H9 (cell line): ENCODE results near the gene LCNL1. TPM values are rescaled to one million over a fixed set of nuclear protein-coding genes. Genes with fewer than 3 reads are reported as not detected.

Source experiments
- DNase-seq: peaks from one replicate; pipeline ENCODE4 v3.0.0-alpha.2; 2017
- H2AFZ ChIP-seq: one replicate; pipeline ENCODE4 v1.6.1; 2013; ENCODE audit warnings: mild to moderate bottlenecking, low read length, control low read depth, moderate library complexity
- H2AK5ac ChIP-seq: 2 replicates; pipeline ENCODE4 v1.6.1; 2013; ENCODE audit warnings: low read length, control low read depth, mixed read lengths; ENCODE audit not compliant: insufficient read length
- H2BK120ac ChIP-seq: one replicate; pipeline ENCODE4 v1.6.1; 2013; ENCODE audit warnings: low read depth, mild to moderate bottlenecking, low read length, control low read depth, inconsistent platforms; ENCODE audit not compliant: poor library complexity, severe bottlenecking
- H2BK12ac ChIP-seq: 2 replicates; pipeline ENCODE4 v1.6.1; 2013; ENCODE audit warnings: low read length, control low read depth, mixed read lengths, low read depth; ENCODE audit not compliant: insufficient read length
- H2BK15ac ChIP-seq: 2 replicates; pipeline ENCODE4 v1.6.1; 2013; ENCODE audit warnings: low read depth, low read length, control low read depth
- H2BK20ac ChIP-seq: one replicate; pipeline ENCODE4 v1.6.1; 2013; ENCODE audit warnings: low read depth, mild to moderate bottlenecking, low read length, control low read depth, inconsistent platforms; ENCODE audit not compliant: poor library complexity, severe bottlenecking
- H2BK5ac ChIP-seq: 2 replicates; pipeline ENCODE4 v1.6.1; 2013; ENCODE audit warnings: low read length, control low read depth, mixed read lengths; ENCODE audit not compliant: insufficient read length
- H3K14ac ChIP-seq: 2 replicates; pipeline ENCODE4 v1.6.1; 2013; ENCODE audit warnings: low read length, control low read depth; ENCODE audit not compliant: insufficient read depth
- H3K18ac ChIP-seq: 2 replicates; pipeline ENCODE4 v1.6.1; 2013; ENCODE audit warnings: low read depth, mild to moderate bottlenecking, mixed read lengths, low read length, control low read depth; ENCODE audit not compliant: insufficient read length
- H3K23ac ChIP-seq: 2 replicates; pipeline ENCODE4 v1.6.1; 2013; ENCODE audit warnings: low read length, control low read depth, mixed read lengths, low read depth; ENCODE audit not compliant: insufficient read length
- H3K23me2 ChIP-seq: 2 replicates; pipeline ENCODE4 v1.6.1; 2013; ENCODE audit warnings: low read depth, mild to moderate bottlenecking, mixed read lengths, low read length, control low read depth; ENCODE audit not compliant: insufficient read length, poor library complexity, severe bottlenecking
- H3K27ac ChIP-seq: 2 replicates; pipeline ENCODE4 v1.5.1; 2013; ENCODE audit warnings: low read length, control low read depth, mixed read lengths, low read depth; ENCODE audit not compliant: insufficient read length
- H3K27me3 ChIP-seq: 2 replicates; pipeline ENCODE4 v1.6.1; 2013; ENCODE audit warnings: low read length, control low read depth, inconsistent platforms; ENCODE audit not compliant: insufficient read depth
- H3K4ac ChIP-seq: 2 replicates; pipeline ENCODE4 v1.6.1; 2013; ENCODE audit warnings: low read depth, mild to moderate bottlenecking, control low read depth, inconsistent platforms, low read length, moderate library complexity
- H3K4me1 ChIP-seq: 2 replicates; pipeline ENCODE4 v1.6.1; 2013; ENCODE audit warnings: low read length, control low read depth, inconsistent platforms; ENCODE audit not compliant: insufficient read depth
- H3K4me2 ChIP-seq: 2 replicates; pipeline ENCODE4 v1.6.1; 2013; ENCODE audit warnings: low read length, control low read depth, mixed read lengths; ENCODE audit not compliant: insufficient read length, insufficient read depth
- H3K56ac ChIP-seq: 2 replicates; pipeline ENCODE4 v1.6.1; 2013; ENCODE audit warnings: low read depth, mild to moderate bottlenecking, mixed read lengths, low read length, control low read depth; ENCODE audit not compliant: insufficient read length
- H3K79me1 ChIP-seq: 2 replicates; pipeline ENCODE4 v1.6.1; 2013; ENCODE audit warnings: low read depth, mild to moderate bottlenecking, moderate library complexity, low read length, control low read depth, inconsistent platforms; ENCODE audit not compliant: insufficient read depth, poor library complexity, severe bottlenecking
- H3K79me2 ChIP-seq: 2 replicates; pipeline ENCODE4 v1.6.1; 2013; ENCODE audit warnings: low read length, control low read depth, inconsistent platforms; ENCODE audit not compliant: insufficient read depth
- H3K9ac ChIP-seq: 2 replicates; pipeline ENCODE4 v1.6.1; 2013; ENCODE audit warnings: low read length, control low read depth, mixed read lengths; ENCODE audit not compliant: insufficient read length; ENCODE audit errors: extremely low read depth
- H3K9me3 ChIP-seq: one replicate; pipeline ENCODE4 v1.6.1; 2013; ENCODE audit warnings: low read depth, low read length, inconsistent platforms; ENCODE audit not compliant: control insufficient read depth
- H3T11ph ChIP-seq: one replicate; pipeline ENCODE4 v1.6.1; 2013; ENCODE audit warnings: mild to moderate bottlenecking, low read length, control low read depth, inconsistent platforms
- H4K20me1 ChIP-seq: one replicate; pipeline ENCODE4 v1.6.1; 2013; ENCODE audit not compliant: control insufficient read depth, insufficient read length, insufficient read depth
- H4K5ac ChIP-seq: 2 replicates; pipeline ENCODE4 v1.6.1; 2013; ENCODE audit warnings: low read depth, mild to moderate bottlenecking, mixed read lengths, low read length, control low read depth; ENCODE audit not compliant: insufficient read length
- H4K8ac ChIP-seq: replicated peaks from 2 replicates; pipeline ENCODE4 v1.6.1; 2013; ENCODE audit warnings: low read length, control low read depth, mixed read lengths, low read depth; ENCODE audit not compliant: insufficient read length
- H4K91ac ChIP-seq: 2 replicates; pipeline ENCODE4 v1.6.1; 2013; ENCODE audit warnings: low read depth, mild to moderate bottlenecking, moderate library complexity, mixed read lengths, low read length, control low read depth; ENCODE audit not compliant: insufficient read length
- H3K27ac Mint-ChIP-seq, 3 experiments: 2 replicates in 2 of 3; 3 replicates in 1 of 3; pipeline ENCODE4 v1.8.0; 2020 to 2021; ENCODE audit warnings: mixed read lengths in 3 of 3, mild to moderate bottlenecking in 1 of 3, moderate library complexity in 1 of 3
- H3K27me3 Mint-ChIP-seq: 2 replicates; pipeline ENCODE4 v1.8.0; 2021; ENCODE audit warnings: low read depth, mild to moderate bottlenecking, moderate library complexity, mixed read lengths
- H3K36me3 Mint-ChIP-seq, 3 experiments: 2 replicates in 2 of 3; 3 replicates in 1 of 3; pipeline ENCODE4 v1.8.0; 2020 to 2021; ENCODE audit warnings: low read depth in 3 of 3, mixed read lengths in 3 of 3; ENCODE audit not compliant: insufficient read depth in 1 of 3
- H3K4me1 Mint-ChIP-seq, 2 experiments: 2 replicates each; pipeline ENCODE4 v1.8.0; 2020; ENCODE audit warnings: mixed read lengths in 2 of 2
- H3K4me3 Mint-ChIP-seq, 2 experiments: 2 replicates in 1 of 2; 3 replicates in 1 of 2; pipeline ENCODE4 v1.8.0; 2020 to 2021; ENCODE audit warnings: mild to moderate bottlenecking in 2 of 2, mixed read lengths in 2 of 2, moderate library complexity in 1 of 2
- H3K9me3 Mint-ChIP-seq, 2 experiments: 2 replicates in 1 of 2; 3 replicates in 1 of 2; pipeline ENCODE4 v1.8.0; 2020; ENCODE audit warnings: mild to moderate bottlenecking in 2 of 2, mixed read lengths in 2 of 2, moderate library complexity in 1 of 2
- CTCF ChIP-seq: fragments of 200-600 bp; sonication (generic); conservative IDR thresholded peaks from 3 replicates; pipeline ENCODE4 v1.8.0; 2021; ENCODE audit warnings: antibody characterized with exemption, mild to moderate bottlenecking
- WGBS: extraction: QIAGEN DNeasy Blood & Tissue Kit; methylation state at CpG from one replicate; pipeline ENCODE4 v1.1.7; 2013; ENCODE audit warnings: missing lambda C conversion rate, low lambda C conversion rate, mixed read lengths; ENCODE audit not compliant: insufficient read length; ENCODE audit errors: extremely low coverage; 5-methylcytosine and 5-hydroxymethylcytosine counted together
- total RNA-seq: library from RNA; stranded (reverse); gene quantifications from 2 replicates; pipeline ENCODE4 v1.2.1, GENCODE V29; 2021

Gene LCNL1
- total RNA-seq, 1 experiment from 2014 or later = 0.20 TPM

GRCh38 chr9:136995772-136996311, 13.0 kb downstream of the LCNL1 start:
- no peak overlapping the region for H4K91ac ChIP-seq
- H2BK5ac ChIP-seq = no peak overlapping the region
- no peak for DNase-seq
- H2BK20ac ChIP-seq = no peak overlapping the region
- H2AK5ac ChIP-seq = no peak overlapping the region
- H3K4me2 ChIP-seq = no peak overlapping the region
- H2BK15ac ChIP-seq = no peak overlapping the region
- H4K5ac ChIP-seq = no peak overlapping the region
- TF ChIP-seq CTCF = no peak
- Mint-ChIP-seq H3K27ac (no peak overlapping the region), H3K4me3 (no peak overlapping the region), H3K9me3 (peaks cover 5 to 6% of the 10 kb centered on the region in 2 experiments; a peak in 3 of 5 replicates), H3K4me1 (peaks cover 9 to 12% of the 10 kb centered on the region in 2 experiments), H3K27me3 (peaks cover 14% of the 10 kb centered on the region), H3K36me3 (peaks cover 0 to 8% (median 2%) of the 10 kb centered on the region in 3 experiments; a peak in 4 of 7 replicates)
- no peak overlapping the region for H2AFZ ChIP-seq
- no peak overlapping the region for H3K27ac ChIP-seq
- no peaks in the 10 kb centered on the region for H3K27me3 ChIP-seq
- no peaks in the 10 kb centered on the region for H4K20me1 ChIP-seq
- H3K4ac ChIP-seq = no peak overlapping the region
- no peak overlapping the region for H3K56ac ChIP-seq
- no peaks in the 10 kb centered on the region for H3K79me1 ChIP-seq
- no peak overlapping the region for H4K8ac ChIP-seq
- no peaks in the 10 kb centered on the region for H3K79me2 ChIP-seq
- peaks cover 6% of the 10 kb centered on the region for H3K23me2 ChIP-seq
- WGBS = no CpG with 5 or more reads among the region's 12 CpGs
- H3K14ac ChIP-seq = no peak overlapping the region
- no peaks in the 10 kb centered on the region for H3K9me3 ChIP-seq
- no peak overlapping the region for H3T11ph ChIP-seq
- H2BK12ac ChIP-seq = no peak overlapping the region
- H3K4me1 ChIP-seq = no peaks in the 10 kb centered on the region
- no peak overlapping the region for H3K9ac ChIP-seq
- H3K18ac ChIP-seq = no peak overlapping the region
- no peak overlapping the region for H3K23ac ChIP-seq
- no peak overlapping the region for H2BK120ac ChIP-seq
